Ammon's horn (tissue), 1 donor: ENCODE measurements around the gene FBXW8.
"Not testable (repeated sequence)": the region's sequence is repeated elsewhere in the genome, so short reads cannot be mapped to it uniquely, and the experiment has no call there.

Experiments
- DNase-seq: peaks from one replicate; pipeline ENCODE4 v3.0.0-alpha.2; 2016; ENCODE audit warnings: low spot score

FBXW8 gene

DNA sequence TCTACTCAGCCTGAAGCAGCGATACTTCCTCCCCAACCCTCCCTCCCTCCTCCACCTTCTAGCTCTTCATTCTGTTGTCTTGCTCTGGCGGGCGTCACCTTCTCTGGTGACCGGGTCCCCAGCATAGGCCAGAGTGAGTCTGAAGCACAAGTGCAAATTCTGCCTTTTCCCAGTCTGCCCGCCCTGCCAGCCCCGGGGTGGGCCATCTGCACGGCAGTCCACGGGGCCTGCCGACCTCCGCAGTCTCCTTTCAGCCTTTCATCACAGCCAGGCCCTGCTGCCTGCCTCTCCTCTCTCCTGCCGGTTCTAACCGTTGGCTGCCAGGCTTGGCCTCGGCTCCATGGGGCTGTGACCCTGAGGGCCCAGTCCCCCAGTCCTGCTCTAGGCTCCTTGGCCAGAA is 129.7 kb downstream of the FBXW8 start:
- no peak for DNase-seq

DNA sequence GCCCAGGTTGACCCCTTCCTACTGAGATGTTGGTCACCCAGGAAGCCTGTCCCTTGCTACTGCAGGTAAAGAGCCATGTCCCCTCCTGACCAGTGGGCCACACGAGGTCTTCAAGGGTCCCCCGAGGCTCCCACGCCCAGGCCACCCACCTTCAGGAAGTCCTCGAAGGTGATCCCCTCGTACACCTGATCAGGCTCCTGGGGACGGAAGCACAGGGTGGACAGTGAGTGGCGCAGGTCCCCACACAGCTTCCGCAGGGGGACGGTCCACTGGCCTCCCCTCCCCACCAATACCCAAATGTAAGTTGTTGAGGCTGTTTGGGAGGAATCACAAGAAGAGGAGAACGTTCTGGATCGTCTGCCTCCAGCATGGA is 131.0 kb downstream of the FBXW8 start:
- no peak for DNase-seq

DNA sequence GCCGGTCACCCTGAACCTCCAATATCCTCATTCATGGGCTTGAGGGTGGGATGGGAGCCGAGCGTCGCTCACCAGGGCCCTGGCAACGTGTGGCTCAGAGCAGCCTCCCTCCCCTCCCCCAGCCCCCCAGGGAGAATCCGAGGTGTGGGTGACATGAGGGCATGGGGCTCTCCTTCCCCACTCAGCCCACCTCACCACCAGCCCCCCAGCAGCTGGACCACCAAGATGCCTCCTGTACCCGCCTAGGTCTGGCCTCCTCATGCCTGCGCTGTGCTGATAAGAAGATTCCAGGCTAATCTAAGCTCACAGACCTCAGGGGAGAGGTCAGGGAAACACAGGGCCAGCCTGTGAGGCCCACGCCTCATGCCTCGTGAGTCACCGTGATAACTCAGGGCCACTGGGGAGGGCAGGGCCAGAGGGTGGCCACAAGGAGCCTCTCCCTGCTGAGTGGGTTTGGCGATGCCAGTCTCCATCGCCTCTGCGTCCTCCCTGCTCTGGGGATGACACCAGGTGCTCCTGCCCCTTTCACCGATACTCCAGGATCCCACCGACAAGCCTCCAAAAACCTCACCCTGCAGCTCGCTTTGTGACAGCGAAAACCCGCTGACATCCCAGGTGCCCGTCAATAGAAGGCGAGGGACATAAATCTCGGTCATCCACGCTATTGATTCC is 131.6 kb downstream of the FBXW8 start:
- DNase-seq = no peak

DNA sequence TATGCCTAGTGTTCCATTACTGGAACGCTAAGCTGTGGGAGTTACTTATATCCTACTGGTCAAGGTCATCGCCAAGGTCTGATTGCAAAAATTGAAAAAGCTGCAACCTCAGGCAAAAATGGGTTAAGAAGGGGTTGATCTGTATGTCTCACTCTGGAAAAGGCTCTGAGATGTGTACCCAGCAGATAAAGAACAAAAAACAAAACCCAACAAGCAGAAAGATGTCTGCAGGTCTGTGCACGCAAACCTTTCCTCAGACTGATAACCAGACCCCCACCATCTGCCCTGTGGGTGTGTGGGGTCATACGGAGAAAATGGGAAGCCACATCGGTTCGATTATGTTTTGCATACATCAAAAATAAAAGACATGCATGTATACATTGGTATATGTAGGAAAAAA is 132.1 kb downstream of the FBXW8 start:
- no peak for DNase-seq

DNA sequence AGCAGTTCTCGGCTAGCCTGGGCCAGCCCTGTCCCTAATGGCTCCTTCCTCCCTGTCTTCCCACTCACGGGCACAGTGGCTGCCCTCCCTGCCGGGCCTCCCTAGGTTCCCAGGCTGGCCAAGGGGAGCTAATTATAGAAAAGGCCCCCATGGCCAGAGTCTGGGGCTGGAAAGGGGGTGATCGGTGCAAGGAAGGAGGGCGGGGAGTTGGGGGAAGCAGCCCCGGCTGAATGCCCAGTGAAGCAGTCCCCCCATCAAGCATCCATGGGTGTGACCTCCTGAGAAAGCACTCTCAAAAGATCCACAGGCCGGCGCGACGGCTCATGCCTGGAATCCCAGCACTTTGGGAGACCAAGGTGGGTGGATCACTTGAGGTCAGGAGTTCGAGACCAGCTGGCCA is 133.6 kb downstream of the FBXW8 start:
- no peak for DNase-seq

DNA sequence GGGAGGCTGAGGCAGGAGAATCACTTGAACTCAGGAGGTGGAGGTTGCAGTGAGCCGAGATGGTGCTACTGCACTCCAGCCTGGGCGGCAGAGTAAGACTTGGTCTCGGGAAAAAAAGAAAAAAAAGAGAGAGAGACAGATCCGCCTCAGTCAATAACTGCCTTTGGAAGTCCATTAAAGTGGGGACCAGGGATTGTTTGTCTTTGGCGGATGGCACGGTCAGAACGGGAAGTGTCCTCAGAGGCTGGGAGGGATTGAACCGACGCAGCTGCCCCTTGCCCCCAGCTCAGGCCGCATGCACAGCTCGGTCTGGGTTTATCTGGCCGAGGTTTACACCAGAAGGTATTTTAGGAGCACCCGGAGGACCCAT is 134.0 kb downstream of the FBXW8 start:
- DNase-seq = no peak

DNA sequence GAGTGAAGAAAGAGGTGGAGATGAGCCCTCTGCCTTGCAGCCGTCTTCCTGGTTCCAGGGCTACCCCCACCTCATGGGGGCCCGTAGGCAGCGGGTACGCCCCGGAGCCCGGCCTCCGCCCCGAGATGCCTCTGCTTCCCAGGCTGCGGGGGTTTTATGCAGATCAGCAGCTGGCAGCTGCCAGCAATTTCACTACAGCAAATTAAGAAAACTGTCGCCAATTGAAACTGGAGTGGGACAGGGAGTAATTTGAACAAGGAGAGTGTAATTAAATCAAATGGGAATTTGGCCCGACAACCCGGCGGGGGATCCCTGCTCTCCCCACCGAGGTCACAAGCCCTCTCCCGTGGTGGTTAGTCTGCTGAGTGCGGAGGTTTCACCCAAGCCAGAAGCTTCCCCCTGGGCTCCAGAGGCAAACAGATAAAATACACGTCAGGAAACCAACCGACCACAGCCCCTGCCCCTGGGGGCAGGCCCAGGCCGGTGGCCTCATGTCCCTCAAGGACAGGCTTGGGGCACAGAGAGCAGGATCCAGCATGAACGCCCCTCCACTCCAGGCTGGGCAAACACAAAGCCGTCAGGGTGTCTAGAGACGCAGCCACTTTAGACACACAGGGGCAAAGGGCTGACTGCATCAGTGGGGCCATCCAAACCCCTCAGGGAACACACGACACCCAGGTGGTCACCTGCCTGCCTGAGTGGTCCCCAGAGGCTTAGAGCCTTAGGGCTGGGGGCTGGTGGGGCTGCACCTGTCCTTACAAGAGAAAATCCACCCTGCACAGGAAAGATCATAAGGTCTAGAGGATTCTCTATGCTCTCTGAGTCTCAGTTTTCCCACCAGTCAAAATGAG is 134.6 kb downstream of the FBXW8 start:
- peak; percentile 37 for DNase-seq

DNA sequence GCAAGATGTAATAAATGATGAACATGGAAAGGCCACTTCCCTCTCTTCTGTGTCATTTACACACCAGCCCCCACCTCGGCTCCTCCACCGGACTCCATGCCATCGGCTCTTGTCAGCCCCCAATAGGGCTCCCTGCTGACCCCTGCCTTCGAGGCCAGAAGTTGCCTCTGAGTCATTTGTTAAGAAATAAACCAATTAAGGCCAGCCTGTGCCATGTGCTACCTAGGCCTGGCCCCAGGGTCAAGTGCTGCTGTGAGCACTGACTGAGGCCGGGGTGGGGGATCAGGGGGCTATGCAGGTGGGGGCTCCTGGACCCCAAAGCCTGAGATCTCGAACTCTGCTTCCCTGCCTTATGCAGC is 135.2 kb downstream of the FBXW8 start:
- DNase-seq = no peak

DNA sequence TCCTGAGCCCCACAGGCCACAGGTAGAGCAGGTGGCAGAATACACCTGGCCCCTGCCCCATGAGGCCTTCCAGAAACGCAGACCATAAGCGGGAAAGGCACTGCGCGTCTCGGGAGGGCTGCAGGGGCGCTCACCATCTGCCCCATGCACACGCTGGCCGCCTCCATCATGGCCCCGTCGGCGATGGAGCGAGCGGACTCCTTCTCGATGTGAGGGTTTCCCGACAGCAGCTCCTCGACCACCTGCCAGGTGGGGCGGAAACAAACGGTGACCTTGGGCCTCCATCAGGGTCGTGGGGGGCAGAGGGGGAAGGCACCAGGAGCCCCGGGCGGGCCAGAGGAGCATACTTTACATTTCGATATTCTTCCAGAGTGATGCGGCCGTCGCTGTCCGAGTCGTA is 135.7 kb downstream of the FBXW8 start:
- no peak for DNase-seq

DNA sequence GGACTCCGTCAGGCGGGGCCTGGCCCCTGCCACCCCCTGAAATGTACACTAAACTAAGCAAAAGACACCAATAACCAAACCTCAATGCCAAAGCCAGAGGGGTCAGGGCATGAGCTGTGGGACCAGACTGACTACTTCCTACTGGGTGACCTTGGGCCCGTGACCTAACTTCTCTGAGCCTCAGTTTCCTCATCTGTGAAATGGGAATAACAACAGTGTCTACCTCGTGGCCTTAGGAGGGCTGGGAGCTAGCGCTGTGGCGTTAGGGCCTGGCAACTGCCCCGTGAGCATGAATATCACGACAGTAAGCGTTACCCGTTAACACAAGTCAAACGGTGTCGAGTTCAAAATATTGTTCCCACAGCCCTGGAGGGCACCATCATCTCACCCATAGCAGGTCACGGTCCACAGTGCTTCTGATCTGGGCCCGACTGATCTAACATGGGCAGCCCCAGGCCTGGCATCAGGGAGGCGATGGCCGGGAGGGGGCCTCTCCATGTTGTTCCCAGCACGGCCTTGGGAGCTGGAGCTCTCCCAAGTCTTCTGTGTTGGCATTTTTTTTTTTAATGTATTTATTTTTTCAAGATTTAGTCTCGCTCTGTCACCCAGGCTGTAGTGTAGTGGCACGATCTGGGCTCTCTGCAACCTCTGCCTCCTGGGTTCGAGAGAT is 136.2 kb downstream of the FBXW8 start:
- no peak for DNase-seq

DNA sequence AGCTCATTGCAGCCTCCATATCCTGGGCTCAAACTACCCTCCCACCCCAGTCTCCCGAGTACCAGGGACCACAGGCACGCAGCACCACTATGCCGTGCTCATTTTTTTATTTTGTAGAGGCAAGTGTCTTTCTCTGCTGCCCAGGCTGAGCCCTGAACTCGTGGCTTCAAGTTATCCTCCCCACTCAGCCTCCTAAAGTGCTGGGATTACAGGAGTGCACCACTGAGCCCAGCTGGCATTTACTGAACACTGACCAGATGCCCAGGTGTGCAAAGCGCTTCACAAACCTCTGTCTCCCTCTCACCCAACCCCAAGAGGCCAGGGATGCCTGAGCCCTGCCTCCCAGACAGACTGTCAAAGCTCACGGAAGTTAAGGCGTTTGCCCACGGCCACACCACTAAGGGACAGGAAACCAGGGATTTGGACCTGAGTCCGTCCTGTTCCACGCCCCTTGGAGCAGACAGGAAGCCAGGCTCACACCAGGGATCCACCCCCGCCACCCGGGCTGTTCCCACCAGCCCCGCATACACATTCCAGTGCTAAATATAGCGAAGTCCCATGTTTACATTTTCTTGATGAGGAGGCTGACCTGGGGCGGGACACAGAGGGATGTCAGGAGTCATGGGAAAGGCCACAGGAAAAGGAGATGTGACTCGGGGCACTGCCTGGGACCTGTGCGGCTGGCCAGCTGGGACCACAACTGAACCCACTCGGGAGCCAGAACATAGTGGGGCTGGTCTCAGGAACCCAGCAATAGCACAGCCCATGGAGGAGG is 137.2 kb downstream of the FBXW8 start:
- no peak for DNase-seq

DNA sequence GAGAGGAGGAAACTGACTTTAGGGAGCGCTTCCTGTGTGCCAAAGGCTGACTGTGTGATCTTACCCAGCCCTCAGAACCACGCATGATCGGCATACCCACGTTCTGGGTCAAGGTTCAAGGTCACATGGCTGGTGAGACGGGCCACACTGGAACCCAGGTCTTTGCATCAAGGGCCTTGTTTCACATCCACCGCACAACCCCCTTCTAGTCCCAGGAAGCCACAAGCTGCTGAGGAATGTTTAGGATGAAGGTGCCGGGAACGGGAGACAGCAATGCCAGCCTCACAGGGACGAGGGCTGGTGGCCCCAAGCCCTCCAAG is 137.8 kb downstream of the FBXW8 start:
- no peak for DNase-seq

DNA sequence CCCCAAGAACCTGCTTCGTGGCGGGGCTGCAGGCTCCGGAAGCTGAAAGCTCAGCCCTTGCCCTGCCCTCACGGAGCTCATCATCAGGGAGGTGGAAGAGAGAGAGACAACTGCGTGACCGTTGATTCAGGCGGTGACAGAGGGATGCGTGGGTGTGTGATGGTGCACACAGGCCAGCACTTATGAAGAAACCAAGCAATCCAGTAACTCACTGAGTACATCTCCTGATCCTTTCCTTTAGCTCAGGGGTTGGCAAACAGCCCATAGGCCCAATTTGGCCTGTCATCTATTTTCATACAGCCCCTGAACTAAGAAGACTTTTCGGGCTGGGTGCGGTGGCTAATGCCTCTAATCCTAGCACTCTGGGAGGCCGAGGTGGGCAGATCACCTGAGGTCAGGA is 138.5 kb downstream of the FBXW8 start:
- no peak for DNase-seq

DNA sequence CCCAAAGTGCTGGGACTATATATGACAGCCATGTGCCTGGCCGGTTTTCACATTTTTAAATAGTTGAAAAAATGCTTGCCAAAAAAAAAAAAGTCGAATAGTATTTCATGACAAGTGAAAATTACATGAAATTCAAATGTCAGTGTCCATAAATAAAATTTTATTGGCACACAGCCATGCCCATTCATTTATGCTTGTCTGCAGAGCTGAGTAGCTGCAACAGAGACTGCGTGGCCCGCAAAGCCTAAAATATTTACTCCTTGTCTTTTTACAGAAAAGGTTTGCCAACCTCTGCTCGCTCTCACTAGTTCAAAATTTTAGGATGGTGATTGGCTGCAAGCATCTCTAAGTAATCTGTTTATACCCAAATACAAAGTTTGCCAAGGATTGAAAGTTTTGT is 139.3 kb downstream of the FBXW8 start:
- DNase-seq = no peak

DNA sequence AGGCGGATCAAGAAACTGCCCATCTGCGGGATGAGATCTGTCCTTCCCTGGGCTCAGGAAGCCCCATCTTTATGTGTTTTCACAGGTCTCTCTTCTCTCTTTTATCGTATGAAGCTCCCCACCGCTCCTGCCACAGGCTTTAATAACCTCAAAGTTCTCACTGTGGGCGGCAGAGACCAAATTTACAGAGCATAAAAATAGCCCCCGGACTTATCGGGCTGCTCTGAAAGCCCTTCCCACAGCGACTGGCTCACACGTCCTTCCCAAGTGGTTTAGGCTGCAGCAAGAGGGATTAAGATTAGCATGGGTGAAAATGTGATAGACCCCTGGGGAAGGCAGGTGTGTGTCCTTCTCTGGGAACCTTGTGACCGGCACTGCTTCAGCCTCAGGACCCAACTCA is 140.6 kb downstream of the FBXW8 start:
- DNase-seq = no peak

DNA sequence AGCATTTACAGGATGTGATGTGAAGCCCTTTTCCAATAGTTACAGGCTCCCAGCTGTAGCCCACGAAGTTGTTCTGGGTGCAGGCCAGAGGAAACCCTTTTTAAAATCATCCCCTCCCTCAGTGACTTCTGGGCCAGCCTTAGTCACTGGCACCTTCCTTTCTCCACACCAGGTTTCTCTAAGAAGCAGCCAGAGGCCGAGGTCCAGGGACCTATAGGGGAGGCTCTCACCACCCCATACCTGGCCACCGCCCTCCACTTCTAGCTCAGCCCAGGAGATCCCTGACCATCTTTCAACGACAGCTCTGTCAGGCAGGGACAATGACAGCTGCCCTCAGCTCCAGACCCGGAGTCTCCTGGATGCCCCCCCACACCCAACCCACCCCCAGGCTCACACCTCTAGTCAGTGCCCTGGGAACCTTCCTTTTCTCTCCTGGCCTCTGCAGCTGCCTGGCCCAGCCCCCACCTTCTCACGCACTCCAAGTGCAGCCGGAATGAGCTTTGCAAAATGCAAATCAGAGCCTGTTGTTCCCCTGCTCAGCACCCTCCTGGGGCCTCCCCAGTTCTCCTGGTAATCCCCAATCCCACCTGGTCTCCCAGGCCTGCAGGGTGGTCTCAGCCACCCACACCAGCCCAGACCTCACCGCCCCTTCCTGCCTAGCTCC is 141.8 kb downstream of the FBXW8 start:
- no peak for DNase-seq

DNA sequence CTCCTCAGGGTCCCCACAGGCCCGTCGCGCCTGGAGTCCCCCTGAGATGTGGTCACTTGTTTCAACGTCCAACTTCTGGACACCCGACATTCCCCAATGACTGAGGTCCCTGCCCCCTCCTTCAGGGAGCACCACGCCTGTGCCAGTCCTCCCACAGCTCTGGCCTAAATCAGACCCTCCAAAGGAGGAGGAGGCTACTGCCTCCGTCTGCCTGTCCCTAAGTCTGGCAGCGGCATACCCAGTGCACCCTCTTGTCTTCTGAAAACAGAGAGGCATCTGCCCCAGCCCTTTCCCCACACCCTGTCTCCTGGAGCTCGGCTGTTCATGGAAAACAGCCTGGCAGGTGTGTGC is 142.3 kb downstream of the FBXW8 start:
- DNase-seq = no peak

DNA sequence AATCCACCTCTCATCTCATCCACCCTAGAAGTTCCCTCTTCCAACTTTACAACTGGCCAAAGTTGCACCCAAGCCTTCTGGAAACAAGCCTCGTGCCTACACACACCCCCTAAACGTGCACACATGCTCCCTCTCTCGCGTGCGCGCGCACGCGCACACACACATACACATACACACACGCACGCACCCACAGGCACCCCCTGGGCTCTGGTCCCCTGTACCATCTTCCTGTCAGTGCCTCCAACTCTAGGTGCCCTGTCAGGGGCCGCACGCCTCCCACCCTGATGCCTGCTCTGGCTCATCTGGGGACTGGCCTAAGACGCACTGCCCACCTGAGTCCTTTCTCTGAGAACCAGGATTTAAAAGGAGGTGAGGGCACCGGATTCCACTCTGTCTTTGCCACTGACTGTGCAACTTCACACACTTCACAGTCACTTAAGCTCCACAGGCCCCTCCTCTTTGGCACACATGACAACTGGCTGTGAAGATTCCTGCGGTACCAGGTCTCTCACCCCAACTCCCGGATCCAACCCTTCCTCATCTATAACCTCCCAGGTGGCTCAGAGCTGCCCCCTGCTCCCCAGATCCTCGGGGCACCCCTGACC is 142.9 kb downstream of the FBXW8 start:
- no peak for DNase-seq

DNA sequence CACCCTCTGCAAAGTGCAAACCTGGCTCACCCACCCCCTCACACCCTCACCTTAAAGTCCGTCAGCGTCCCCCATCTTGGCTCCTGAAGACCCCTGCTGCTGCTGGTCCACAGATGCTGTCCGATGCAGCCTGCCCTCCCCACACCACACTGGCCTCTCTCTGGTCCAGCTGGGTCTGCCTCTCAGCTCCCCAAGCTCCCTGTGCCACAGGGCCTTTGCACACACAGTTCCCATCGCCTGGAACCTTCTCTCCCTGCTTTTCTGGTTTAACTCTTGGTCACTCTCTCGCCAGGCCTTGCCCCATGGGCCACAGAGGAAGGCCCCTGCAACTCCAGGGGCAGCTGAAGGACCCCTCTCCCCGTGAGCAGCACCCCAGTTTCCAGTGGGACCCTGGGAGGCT is 143.5 kb downstream of the FBXW8 start:
- DNase-seq = no peak

DNA sequence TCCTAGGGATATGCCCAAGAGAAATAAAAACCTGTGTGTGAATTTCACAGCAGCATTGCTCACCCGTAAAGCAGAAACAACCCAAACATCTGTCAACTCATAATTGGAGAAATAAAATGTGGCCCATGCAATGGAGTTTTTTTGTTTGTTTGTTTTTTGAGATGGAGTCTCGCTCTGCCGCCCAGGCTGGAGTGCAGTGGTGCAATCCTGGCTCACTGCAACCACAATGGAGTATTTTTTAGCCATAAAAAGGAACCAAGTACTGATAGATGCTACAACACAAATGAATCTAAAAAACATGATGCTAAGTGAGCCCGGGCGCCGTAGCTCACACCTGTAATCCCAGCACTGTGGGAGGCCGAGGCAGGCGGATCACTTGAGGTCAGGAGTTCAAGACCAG is 146.9 kb downstream of the FBXW8 start:
- DNase-seq = not testable (repeated sequence)

DNA sequence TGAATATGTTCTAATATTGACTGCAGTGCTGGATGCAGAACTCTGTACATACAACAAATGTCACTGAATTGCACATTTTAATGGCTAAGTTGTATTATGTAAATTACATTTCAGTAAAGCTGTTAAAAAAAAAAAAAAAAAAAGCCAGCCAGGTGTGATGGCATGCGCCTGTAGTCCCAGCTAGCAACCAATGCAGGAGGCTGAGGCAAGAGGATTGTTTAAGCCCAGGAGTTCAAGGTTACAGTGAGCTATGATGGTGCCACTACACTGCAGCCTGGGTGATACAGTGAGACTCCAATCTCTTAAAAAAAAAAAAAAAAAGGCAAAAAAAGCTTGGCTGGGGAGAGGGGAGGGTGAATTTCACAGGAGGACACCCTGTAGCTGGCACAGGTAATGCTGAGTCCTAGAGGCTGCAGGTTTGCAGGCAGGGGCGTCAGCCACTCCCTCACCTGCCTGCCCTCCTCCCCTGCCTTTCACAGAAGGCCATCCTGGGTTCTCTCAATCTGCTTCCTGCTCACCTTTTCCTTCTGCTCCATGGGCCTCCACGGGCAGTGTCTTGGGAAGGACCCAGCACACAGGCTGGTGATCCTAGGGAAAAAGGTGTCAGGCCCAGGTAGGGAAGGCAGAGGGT is 147.8 kb downstream of the FBXW8 start:
- no peak for DNase-seq
